IMR-90 (cell line): ENCODE data around the gene CIC. TPM values are rescaled to one million over a fixed set of nuclear protein-coding genes. Genes with fewer than 3 reads are reported as not detected.

Experiments
- CTCF ChIP-seq: conservative IDR thresholded peaks from 2 replicates; pipeline ENCODE4 v1.5.1; 2012; ENCODE audit warnings: mild to moderate bottlenecking, low read depth, low read length, improper control_type of control experiment
- MAFK ChIP-seq: IDR thresholded peaks from 2 replicates; pipeline ENCODE4 v1.6.1; 2012; ENCODE audit warnings: low read depth, low read length, improper control_type of control experiment
- RAD21 ChIP-seq: IDR thresholded peaks from 2 replicates; pipeline ENCODE4 v1.6.1; 2012; ENCODE audit warnings: low read length, improper control_type of control experiment
- polyA plus RNA-seq, 3 experiments: library from polyadenylated mRNA; depleted of rRNA; stranded (reverse); fragments of >200 nt; gene quantifications; 2 replicates each; pipeline ENCODE4 v1.2.3, GENCODE V29; 2012; ENCODE audit warnings: low replicate concordance in 1 of 3
- total RNA-seq: library from RNA; depleted of rRNA; stranded (reverse); fragments of >200 nt; gene quantifications from 2 replicates; pipeline ENCODE4 v1.2.3, GENCODE V29; 2012

CIC gene
- total and polyA plus RNA-seq, 2 of the 4 experiments (the other 2 are of a cell fraction): 1.8 to 23.2 TPM

GRCh38 chr19:42316223-42317211, 47.5 kb downstream of the CIC start (continued):
- TF ChIP-seq CTCF (no peak), RAD21 (no peak), MAFK (no peak)
